AG10803 (cell line): ENCODE results near the gene SLC12A6.
"Not testable (repeated sequence)": the region's sequence is repeated elsewhere in the genome, so short reads cannot be mapped to it uniquely, and the experiment has no call there.

Experiments
- DNase-seq: peaks from one replicate; pipeline ENCODE4 v3.0.0; 2010; ENCODE audit warnings: low read depth
- H3K4me3 ChIP-seq: 2 replicates; pipeline ENCODE4 v1.5.1; 2011; ENCODE audit warnings: mild to moderate bottlenecking, low read length, control low read depth
- TF ChIP-seq, protein P1 (sequence below): conservative IDR thresholded peaks from 2 replicates; pipeline ENCODE4 v1.5.1; 2011; ENCODE audit warnings: mild to moderate bottlenecking, low read length, control low read depth, inconsistent platforms

Gene SLC12A6

DNA sequence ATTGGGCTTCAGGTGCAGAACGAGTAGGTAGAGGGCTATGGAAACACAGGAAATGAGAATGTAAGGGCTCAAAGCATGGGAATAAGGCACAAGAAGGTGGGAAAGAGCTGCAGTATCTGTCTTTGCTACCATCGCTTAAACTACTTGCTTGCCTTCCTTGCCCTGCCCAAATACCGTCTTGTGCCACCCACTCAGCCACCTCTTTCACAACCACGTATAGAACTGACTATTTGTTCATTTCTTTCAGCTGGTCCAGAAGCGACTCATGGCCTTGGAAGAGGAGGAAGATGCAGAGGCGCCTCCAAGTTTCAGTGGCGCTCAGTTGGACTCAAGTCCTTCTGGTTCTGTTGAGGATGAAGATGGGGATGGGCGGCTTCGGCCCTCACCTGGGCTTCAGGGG, 17.7 kb upstream of the SLC12A6 start:
- DNase-seq, result no peak
- TF ChIP-seq, protein P1, sequence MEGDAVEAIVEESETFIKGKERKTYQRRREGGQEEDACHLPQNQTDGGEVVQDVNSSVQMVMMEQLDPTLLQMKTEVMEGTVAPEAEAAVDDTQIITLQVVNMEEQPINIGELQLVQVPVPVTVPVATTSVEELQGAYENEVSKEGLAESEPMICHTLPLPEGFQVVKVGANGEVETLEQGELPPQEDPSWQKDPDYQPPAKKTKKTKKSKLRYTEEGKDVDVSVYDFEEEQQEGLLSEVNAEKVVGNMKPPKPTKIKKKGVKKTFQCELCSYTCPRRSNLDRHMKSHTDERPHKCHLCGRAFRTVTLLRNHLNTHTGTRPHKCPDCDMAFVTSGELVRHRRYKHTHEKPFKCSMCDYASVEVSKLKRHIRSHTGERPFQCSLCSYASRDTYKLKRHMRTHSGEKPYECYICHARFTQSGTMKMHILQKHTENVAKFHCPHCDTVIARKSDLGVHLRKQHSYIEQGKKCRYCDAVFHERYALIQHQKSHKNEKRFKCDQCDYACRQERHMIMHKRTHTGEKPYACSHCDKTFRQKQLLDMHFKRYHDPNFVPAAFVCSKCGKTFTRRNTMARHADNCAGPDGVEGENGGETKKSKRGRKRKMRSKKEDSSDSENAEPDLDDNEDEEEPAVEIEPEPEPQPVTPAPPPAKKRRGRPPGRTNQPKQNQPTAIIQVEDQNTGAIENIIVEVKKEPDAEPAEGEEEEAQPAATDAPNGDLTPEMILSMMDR, result no peak
- H3K4me3 ChIP-seq, result no peak overlapping the region

DNA sequence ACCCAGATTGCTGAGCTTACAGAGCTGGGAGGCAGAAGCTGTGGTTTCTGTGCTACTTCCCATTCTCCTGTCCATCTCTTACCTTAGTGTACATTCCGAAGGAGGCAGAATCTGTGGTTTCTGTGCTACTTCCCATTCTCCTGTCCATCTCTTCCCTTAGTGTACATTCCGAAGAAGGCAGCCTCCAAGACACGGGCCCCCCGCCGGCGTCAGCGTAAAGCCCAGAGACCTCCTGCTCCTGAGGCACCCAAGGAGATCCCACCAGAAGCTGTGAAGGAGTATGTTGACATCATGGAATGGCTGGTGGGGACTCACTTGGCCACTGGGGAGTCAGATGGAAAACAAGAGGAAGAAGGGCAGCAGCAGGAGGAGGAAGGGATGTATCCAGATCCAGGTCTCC, 16.7 kb upstream of the SLC12A6 start:
- TF ChIP-seq, protein P1, result no peak
- DNase-seq, result no peak

DNA sequence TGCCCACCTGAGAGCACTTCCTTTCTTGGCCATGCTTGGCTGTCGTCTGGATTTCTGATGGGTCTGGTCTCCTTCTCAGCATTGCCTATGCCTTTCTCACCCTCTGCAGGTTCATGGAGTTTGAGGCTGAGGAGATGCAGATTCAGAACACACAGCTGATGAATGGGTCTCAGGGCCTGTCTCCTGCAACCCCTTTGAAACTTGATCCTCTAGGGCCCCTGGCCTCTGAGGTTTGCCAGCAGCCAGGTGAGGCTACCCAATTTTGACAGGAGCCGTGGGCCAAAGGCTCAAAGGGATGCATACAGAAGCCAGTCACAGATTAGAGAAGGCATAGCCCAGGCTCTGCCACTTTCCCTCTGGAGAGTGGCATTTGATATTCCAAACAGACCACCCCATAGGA, 16.0 kb upstream of the SLC12A6 start:
- no peak for DNase-seq
- H3K4me3 ChIP-seq, result no peak overlapping the region
- TF ChIP-seq, protein P1, result no peak

More for the DNA sequence above, 16.7 kb upstream of the SLC12A6 start:
- H3K4me3 ChIP-seq, result no peak overlapping the region

DNA sequence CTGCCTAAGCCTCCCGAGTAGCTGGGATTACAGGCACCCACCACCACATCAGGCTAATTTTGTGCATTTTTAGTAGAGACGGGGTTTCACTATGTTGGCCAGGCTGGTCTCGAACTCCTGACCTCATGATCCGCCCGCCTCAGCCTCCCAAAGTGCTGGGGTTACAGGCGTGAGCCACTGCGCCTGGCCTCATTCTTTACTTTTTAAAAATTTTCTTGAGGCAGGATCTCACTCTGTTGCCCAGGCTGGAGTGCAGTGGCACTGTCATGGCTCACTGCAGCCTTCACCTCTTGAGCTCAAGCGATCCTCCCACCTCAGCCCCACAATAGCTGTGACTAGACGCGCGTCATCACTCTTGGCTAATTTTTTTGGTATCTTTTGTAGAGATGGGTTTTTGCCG, 15.4 kb upstream of the SLC12A6 start:
- DNase-seq, H3K4me3 ChIP-seq: not testable (repeated sequence)

DNA sequence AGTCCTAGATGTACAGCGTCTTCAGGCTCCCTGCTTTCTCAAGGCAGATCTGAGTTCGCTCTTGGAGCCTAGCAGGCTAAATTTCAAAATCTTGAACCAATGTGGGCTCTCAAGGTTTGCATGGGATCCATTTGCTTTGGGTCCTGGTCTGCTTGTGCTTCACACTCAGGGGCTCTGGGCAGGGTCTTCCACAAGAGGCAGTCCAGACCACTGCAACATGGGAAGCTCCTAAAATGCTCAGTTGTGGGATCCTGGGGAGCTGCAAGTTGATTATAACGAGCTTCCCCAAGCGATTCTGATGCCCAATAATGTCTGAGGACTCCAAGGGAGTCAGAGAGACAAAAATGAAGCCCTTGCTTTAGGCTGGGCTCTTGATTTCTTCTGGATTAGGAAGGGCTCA, 12.2 kb upstream of the SLC12A6 start:
- DNase-seq, result no peak
- TF ChIP-seq, protein P1, result no peak
- no peak overlapping the region for H3K4me3 ChIP-seq

DNA sequence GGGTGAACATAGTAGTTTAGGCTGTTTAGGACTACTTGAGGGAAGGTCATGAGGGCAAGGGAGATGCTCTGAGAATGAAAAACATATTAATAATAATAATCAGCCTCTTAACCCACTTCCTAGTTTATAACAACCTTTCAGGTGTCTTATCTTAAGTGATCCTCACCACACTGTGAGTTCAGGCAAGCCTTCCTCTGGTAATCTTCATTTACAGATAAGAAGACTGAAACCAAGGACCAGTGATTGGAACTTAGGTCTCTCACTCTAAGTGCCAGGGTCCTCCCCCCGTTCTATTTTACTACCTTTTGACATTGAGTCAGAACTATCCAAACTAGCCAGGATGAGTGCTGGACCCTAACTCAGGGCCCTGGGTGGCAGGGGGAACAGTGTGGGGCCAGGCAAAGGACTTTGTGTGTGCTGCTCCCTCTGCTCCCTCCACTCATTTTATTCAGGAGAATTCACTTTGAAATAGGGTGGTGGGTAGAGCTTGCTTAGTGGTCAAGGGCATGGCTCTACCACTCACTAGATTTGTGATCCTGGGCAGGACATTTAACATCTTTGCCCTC, 11.2 kb upstream of the SLC12A6 start:
- DNase-seq, result no peak
- TF ChIP-seq, protein P1, result no peak
- H3K4me3 ChIP-seq, result no peak overlapping the region

DNA sequence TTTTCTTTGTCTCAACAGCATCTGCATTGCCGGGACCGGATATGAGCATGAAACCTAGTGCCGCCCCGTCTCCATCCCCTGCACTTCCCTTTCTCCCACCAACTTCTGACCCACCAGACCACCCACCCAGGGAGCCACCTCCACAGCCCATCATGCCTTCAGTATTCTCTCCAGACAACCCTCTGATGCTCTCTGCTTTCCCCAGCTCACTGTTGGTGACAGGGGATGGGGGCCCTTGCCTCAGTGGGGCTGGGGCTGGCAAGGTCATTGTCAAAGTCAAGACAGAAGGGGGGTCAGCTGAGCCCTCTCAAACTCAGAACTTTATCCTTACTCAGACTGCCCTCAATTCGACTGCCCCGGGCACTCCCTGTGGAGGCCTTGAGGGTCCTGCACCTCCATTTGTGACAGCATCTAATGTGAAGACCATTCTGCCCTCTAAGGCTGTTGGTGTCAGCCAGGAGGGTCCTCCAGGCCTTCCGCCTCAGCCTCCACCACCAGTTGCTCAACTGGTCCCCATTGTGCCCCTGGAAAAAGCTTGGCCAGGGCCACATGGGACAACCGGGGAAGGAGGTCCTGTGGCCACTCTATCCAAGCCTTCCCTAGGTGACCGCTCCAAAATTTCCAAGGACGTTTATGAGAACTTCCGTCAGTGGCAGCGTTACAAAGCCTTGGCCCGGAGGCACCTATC, 10.5 kb upstream of the SLC12A6 start:
- H3K4me3 ChIP-seq, result no peak overlapping the region
- DNase-seq, result no peak
- TF ChIP-seq, protein P1, result no peak
